SW 1271 (cell line): ENCODE data around the gene EOGT.

Experiments
- DNase-seq, 2 experiments: peaks; one replicate each; lab custom pipeline; 2025; lab: John Stamatoyannopoulos, UW

The EOGT gene

GRCh38 chr3:69009559-69010410 is 3.7 kb downstream of the EOGT start:
- DNase-seq, result no peak

- DNase-seq, result no peak
These were observed 4.5 kb downstream of the EOGT start for GRCh38 chr3:69008980-69009379.

DNA sequence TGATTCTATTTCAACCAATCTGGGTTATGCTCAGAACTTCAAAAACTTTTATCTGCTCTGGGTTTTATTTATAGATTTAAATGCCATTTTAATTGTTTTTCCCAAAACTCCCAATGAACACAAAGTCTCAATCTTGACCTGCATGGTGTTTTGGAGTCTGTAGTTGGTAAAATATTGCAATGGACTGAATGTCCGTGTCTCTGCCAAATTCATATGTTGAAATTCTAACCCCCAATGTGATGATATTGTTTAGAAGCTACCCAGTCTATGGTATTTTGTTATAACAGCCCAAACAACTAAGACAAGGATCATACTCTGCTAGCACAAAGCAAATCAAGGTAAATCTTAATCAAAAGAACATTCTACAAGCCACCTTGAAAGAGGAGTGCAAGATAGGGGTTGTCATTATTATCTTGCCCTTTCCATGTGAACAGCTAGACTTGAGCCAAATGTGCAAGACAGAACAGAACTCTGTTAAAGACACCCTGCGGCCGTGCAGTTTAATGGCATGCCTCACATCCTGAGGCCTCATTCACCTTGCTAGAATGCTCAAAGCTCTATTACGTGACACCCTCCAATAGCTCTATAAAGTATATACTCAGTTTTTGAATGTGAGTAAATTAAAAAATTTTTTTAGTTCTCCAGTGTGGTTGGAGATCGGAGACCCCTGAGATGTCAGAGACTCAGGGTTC is 7.5 kb downstream of the EOGT start:
- no peak for DNase-seq

GRCh38 chr3:69005071-69005790 is 8.3 kb downstream of the EOGT start:
- DNase-seq, result no peak

- no peak for DNase-seq
These were observed 9.3 kb downstream of the EOGT start for GRCh38 chr3:69004138-69004537.

GRCh38 chr3:68999605-69000004 is 13.9 kb downstream of the EOGT start:
- no peak for DNase-seq

DNA sequence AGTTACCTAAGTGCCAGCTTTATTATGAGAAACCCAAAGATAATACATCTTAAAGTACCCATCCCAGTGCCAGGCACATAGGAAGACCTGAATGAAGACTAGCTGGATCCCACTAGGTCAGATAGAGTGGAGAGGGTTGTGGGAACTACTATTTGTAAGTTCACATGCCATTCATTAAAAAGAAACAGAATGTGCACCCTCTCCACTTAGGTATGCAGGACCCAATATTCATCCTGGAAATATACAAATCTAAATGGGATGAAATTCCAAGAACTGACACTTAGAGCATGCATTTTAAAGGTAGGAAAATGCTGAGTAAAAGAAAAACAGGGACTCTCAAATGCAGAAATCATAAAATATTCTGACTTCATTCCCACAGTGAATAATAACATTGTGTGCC is 14.3 kb downstream of the EOGT start:
- DNase-seq, result no peak

GRCh38 chr3:68997887-68998286 is 15.6 kb downstream of the EOGT start:
- no peak for DNase-seq

- DNase-seq, result no peak
These were observed 17.0 kb downstream of the EOGT start for GRCh38 chr3:68996356-68996995.

GRCh38 chr3:68988740-68989139 is 24.7 kb downstream of the EOGT start:
- no peak for DNase-seq

GRCh38 chr3:68987322-68987721 is 26.2 kb downstream of the EOGT start:
- DNase-seq, result no peak

DNA sequence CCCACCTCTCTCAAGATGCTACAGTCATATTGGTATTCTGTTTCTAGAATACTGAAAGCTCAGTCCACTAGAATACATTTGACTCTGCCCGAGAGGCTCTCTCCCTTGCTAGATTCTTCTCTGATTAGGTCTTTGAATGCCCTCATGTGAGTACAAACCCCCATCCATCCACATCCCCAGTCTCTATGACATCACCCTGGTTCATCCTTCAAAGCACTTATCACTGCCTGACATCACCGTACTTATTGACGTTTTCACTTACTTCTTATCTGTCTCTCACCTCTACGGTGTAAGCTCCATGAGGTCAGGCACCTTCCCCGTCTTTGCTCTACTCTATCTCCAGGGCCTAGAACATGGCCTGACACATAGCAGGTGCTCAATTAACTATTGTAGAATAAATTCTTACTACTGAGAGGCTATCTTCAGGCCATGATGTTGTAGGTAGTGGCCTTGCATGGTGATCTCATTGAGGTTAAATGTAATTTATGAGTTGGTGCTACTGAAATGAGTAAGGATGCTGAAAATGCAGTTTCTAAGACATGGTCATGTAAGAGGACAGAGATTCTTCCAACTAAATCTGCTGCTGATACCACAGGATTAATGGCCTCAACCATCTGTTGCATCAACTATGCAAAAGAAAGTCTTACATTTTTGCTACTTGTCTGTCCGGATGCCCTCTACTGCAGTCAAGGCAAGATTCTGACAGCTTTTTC is 26.8 kb downstream of the EOGT start:
- no peak for DNase-seq

- no peak for DNase-seq
These were observed 28.2 kb downstream of the EOGT start for GRCh38 chr3:68985146-68985790.

DNA sequence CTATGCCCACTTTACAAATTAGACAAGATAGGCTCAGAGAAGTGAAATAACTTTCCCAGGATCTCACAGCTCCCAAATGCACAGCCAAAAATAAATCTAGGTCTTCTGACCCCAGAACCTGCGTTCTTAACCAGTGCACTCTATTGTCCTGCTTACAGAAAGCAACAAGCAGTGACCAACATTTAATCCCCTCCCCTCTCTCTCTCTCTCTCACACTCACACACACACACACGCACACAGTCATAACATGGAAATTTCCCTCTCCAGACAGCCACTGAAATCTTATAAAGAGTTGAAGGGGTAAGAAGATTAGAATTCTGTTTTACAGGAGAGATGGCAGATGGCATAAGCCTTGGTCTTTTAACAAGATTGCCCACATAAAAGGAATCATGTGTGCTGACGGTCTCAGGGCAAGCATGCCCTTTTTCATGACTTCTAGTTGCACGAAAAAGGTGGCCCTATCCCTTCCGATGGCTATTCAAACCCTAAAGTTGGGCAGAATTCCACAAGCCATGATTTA is 29.4 kb downstream of the EOGT start:
- no peak for DNase-seq

GRCh38 chr3:68977486-68978167 is 35.9 kb downstream of the EOGT start:
- DNase-seq, result no peak

DNA sequence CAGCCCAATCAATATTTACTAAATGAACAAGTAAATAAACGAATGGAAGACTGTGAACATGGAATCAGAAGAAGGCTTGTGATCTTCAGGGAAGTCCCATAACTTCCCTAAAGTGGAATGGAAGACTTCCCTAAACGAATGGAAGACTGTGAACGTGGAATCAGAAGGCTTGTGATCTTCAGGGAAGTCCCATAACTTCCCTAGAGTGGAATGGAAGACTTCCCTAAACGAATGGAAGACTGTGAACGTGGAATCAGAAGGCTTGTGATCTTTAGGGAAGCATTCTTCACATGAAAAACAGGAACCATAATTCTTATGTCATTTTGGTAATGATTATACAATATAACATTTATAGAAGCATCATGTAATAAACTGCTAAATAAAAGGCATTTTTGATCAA is 38.8 kb downstream of the EOGT start:
- no peak for DNase-seq

DNA sequence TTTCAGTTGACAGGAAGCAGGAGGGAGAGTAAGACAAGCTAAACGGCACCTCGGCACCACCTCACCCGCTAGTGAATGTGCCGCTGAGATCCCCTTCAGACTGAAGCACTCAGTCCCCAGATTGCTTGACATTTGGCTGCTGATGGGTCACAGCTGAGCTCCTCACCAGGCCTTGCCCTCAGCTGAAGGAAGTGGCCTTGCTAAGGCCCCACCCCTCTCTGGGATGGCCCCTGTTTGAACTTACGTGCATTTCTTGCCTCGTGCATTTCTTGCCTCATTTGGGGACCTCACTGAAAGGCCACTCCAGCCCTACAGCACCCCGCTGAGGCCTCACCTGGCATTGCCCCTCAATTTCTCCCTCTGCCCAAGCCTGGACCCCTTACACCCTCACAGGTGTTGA is 39.8 kb downstream of the EOGT start:
- no peak for DNase-seq

DNA sequence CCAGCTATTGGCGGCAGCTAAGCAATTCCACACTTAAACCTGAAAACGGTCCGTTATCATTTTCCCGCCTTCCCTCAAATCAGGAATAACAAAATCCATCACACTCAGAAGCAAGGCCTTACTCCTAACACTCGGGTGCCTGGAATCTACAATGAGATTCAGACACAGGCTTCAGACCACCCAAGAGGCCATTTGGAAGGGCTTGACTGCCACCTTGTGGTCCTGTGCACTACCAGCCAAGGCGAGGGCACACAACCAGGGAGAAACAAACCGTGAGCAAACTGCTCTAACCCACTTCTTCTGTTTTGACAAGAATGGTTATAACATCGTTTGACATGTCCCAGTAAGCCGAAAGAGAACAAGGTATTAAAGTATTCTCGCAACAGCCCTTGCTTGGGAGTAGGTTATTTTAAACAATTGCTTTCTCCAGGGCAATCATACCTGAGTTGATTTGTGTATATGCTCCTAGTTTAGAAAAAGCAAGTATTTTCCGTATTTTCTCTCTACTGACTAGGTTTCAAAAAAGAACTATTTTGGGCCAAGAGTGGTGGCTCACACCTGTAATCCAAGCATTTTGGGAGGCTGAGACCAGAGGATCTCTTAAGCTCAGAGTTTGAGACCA is 41.0 kb downstream of the EOGT start:
- peak in 1 of 2 experiments; percentile 32 for DNase-seq

DNA sequence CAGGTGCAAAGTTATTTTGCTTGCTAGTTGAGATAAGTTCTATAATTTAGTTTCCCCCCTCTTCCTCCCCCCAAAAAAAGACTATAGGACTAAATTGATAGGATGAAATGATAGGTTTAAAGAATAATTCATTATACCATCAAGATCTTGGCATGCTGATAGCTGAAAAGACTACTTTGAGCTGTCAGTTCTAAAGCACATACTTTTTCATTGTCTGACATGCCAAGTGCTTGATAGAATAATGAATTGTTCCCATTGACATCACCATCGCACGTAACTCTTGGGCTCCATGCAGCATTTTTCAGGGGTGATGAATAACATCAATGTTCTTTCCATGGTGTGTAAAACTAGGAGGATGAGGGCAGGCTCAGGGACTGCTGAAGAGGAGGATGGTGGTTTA is 48.8 kb downstream of the EOGT start:
- DNase-seq, result no peak

- no peak for DNase-seq
These were observed 49.6 kb downstream of the EOGT start for GRCh38 chr3:68963891-68964290.
